Measurements from ENCODE around the gene PLD6.

Gene PLD6

DNA sequence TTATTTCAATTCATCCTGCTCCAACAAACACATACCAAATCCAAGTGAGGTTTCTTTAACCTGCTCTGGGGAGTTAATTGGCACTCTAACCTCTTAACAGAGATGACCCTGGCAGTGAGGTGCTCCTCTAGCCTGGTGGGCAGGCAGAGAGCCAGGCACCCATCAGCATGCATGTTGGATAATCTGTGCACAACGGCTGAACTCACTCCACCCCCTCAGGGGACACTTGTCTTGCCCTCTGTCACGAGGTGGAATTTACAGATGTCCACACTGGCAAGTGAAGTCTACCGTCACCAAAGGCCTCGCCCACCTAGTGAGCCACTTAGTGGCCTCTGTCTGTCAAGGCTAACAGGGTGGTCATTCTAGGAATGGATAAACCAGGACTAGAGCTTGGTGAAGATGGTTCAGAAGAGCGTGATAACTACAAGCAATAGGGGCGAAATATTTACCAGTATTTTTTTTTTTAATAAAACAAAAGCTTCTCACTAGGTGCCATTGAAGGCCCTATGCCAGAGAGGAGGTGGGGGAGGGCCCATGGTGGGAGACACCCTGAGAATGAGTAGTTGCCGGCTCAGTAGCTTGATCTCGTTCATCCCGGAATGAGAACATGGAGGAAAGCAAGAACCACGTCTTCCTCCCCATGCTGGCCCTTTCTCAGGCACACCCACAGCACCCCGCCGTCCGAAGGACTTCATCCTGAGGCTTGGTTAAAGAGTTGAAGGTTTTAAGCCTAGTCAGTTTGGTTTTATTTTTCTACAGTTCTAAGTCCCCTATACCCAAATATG, 25.2 kb downstream of the PLD6 start:
- Histone ChIP-seq H3K4me3 (ENCODE audit: low read length) (no peak overlapping the region), H3K27ac (ENCODE audit: low read length) (no peak overlapping the region), H3K36me3 (ENCODE audit: insufficient read depth, low read depth, low read length) (peaks cover 72% of the 10 kb centered on the region)

DNA sequence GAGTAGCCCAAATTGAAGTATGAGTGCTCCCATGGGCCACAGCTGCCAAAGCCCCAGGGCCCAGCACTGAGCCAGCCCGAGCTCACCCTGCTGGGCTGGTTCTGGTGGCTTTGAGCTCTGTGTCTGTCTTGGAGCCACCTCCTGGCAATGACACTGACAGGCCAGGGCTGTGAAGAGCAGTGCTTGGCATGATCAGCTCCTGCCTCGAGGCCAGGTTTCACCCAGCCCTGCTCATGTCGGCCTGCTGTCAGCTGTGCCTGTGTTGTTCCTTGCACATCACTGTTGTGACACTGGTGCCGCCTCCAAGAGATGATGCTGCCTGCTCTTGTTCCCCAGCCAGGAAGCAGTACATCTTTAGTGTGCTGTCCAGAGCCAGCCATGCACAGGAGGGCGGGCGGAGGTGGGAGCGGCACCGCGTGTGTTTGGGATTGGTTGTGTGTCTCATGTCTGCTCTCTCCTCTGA, 26.0 kb downstream of the PLD6 start:
- Histone ChIP-seq H3K9me3 (ENCODE audit: insufficient read depth, low read depth, low read length) (no peaks in the 10 kb centered on the region), H3K9ac (ENCODE audit: low read depth, low read length) (no peak overlapping the region), H3K4me1 (ENCODE audit: insufficient read depth, low read length) (no peaks in the 10 kb centered on the region), H3K27ac (ENCODE audit: low read length) (no peak overlapping the region), H3K27me3 (ENCODE audit: insufficient read depth, low read length) (no peaks in the 10 kb centered on the region), H3K4me3 (ENCODE audit: low read length) (no peak overlapping the region), H3K36me3 (ENCODE audit: insufficient read depth, low read depth, low read length) (peaks cover 80% of the 10 kb centered on the region)

More for the DNA sequence above, 25.2 kb downstream of the PLD6 start:
- Histone ChIP-seq H3K9me3 (ENCODE audit: insufficient read depth, low read depth, low read length) (no peaks in the 10 kb centered on the region), H3K9ac (ENCODE audit: low read depth, low read length) (no peak overlapping the region), H3K27me3 (ENCODE audit: insufficient read depth, low read length) (no peaks in the 10 kb centered on the region), H3K4me1 (ENCODE audit: insufficient read depth, low read length) (no peaks in the 10 kb centered on the region)

DNA sequence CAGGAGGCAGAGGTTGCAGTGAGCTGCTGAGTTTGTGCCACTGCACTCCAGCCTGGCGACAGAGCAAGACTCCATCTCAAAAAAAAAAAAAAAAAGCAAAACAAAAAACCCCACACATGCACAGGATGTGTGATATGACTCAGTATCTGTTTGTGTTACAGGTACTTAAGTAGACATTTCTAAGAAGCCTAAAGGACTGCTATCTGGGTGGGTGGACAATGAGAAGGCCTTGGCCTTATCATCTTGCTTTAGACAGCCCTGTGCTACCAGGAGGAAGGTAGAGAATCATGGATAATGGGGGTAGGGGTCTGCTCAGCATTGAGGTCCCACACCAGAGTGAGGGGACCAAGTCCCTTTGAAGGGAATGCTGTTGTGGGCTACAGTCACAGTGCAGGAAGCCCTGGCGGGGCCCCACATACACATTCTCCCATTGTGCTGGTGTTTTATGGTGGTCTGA, 26.7 kb downstream of the PLD6 start:
- no peaks in the 10 kb centered on the region for H3K4me1 ChIP-seq (ENCODE audit: insufficient read depth, low read length)
- H3K9ac ChIP-seq (ENCODE audit: low read depth, low read length): no peak overlapping the region
- H3K27me3 ChIP-seq (ENCODE audit: insufficient read depth, low read length): no peaks in the 10 kb centered on the region
- H3K4me3 ChIP-seq (ENCODE audit: low read length): no peak overlapping the region
- peaks cover 84% of the 10 kb centered on the region for H3K36me3 ChIP-seq (ENCODE audit: insufficient read depth, low read depth, low read length)
- H3K9me3 ChIP-seq (ENCODE audit: insufficient read depth, low read depth, low read length): no peaks in the 10 kb centered on the region
- no peak overlapping the region for H3K27ac ChIP-seq (ENCODE audit: low read length)

DNA sequence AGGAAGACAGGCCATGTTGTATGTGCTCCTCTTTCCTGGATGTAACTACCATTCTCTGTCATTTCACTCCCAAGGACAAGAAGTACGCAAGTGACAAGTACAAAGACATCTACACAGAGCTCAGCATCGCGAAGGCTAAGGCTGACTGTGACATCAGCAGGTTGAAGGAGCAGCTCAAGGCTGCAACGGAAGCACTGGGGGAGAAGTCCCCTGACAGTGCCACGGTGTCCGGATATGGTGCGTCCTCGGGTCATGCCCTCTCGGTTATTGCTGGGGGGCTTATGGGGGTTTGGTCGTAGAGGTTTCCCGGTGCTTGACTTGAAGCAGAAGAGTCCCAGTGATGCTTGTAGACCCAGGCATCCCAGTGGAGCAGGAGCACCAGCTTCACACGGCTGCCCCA, 29.0 kb downstream of the PLD6 start:
- H3K27ac ChIP-seq (ENCODE audit: low read length): no peak overlapping the region
- H3K4me3 ChIP-seq (ENCODE audit: low read length): no peak overlapping the region
- H3K9ac ChIP-seq (ENCODE audit: low read depth, low read length): no peak overlapping the region
- H3K4me1 ChIP-seq (ENCODE audit: insufficient read depth, low read length): no peaks in the 10 kb centered on the region
- H3K27me3 ChIP-seq (ENCODE audit: insufficient read depth, low read length): no peaks in the 10 kb centered on the region
- H3K36me3 ChIP-seq (ENCODE audit: insufficient read depth, low read depth, low read length): peaks cover 84% of the 10 kb centered on the region
- no peaks in the 10 kb centered on the region for H3K9me3 ChIP-seq (ENCODE audit: insufficient read depth, low read depth, low read length)

DNA sequence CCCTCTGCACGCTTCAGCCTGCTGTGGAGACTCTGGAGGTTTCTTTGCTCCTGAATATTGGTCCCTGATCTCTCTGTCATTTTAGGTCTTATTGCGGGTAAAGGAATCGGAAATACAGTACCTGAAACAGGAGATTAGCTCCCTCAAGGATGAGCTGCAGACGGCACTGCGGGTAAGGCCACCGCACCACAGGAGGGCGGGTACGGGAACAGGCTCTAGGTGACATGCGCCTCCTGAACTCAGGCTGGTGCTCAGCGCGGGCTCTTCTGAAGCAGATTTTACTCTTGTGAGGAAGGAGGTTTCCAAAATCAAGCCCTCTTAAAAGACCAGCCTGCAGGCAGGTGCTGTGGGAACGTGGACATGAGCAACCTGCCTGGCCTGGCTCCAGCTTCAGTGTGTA, 29.8 kb downstream of the PLD6 start:
- Histone ChIP-seq H3K27ac (ENCODE audit: low read length) (no peak overlapping the region), H3K9me3 (ENCODE audit: insufficient read depth, low read depth, low read length) (no peaks in the 10 kb centered on the region), H3K27me3 (ENCODE audit: insufficient read depth, low read length) (no peaks in the 10 kb centered on the region), H3K4me3 (ENCODE audit: low read length) (no peak overlapping the region), H3K9ac (ENCODE audit: low read depth, low read length) (no peak overlapping the region), H3K36me3 (ENCODE audit: insufficient read depth, low read depth, low read length) (peaks cover 78% of the 10 kb centered on the region), H3K4me1 (ENCODE audit: insufficient read depth, low read length) (no peaks in the 10 kb centered on the region)

DNA sequence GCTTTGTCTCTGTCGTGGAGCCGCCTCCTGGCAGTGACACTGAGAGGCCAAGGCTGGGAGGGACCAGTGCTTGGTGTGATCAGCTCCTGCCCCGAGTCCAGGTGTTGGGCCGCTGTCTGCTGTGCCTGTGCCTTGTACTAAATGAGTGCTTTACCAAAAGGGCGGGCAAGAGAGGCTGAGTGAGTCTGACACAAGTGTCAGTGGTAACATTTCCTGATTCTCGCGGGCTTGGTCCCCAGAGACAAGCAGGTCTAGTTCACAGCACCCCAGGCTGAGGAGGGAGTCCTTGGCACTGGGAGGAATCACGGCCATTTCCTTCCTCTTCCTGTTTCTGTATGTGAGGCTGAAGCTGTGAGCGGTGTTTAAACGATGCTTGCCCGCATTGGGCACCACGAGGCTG, 30.2 kb downstream of the PLD6 start:
- no peak overlapping the region for H3K9ac ChIP-seq (ENCODE audit: low read depth, low read length)
- peaks cover 74% of the 10 kb centered on the region for H3K36me3 ChIP-seq (ENCODE audit: insufficient read depth, low read depth, low read length)
- H3K4me3 ChIP-seq (ENCODE audit: low read length): no peak overlapping the region
- no peaks in the 10 kb centered on the region for H3K9me3 ChIP-seq (ENCODE audit: insufficient read depth, low read depth, low read length)
- no peaks in the 10 kb centered on the region for H3K27me3 ChIP-seq (ENCODE audit: insufficient read depth, low read length)
- H3K4me1 ChIP-seq (ENCODE audit: insufficient read depth, low read length): no peaks in the 10 kb centered on the region
- no peak overlapping the region for H3K27ac ChIP-seq (ENCODE audit: low read length)

DNA sequence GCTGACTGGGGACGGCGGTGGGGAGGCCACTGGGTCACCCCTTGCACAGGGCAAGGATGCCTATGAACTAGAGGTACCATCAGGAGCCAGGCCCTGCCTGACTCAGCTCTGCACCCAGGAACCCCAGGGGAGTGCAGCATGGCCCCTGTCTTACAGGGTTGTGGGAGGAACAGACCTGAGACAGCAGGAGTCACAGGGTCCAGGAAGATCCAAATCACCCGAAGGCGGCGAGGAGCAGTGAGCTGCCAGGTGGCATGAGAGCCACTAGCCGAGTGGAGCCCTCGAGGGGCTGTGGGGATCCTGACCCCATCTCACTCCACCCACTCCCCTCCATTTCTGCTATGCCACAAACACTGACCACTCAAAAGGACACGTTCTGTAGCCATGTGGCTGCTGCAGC, 30.8 kb downstream of the PLD6 start:
- Histone ChIP-seq H3K27ac (ENCODE audit: low read length) (no peak overlapping the region), H3K4me1 (ENCODE audit: insufficient read depth, low read length) (no peaks in the 10 kb centered on the region), H3K9ac (ENCODE audit: low read depth, low read length) (no peak overlapping the region), H3K27me3 (ENCODE audit: insufficient read depth, low read length) (no peaks in the 10 kb centered on the region), H3K4me3 (ENCODE audit: low read length) (no peak overlapping the region), H3K36me3 (ENCODE audit: insufficient read depth, low read depth, low read length) (peaks cover 69% of the 10 kb centered on the region), H3K9me3 (ENCODE audit: insufficient read depth, low read depth, low read length) (no peaks in the 10 kb centered on the region)

DNA sequence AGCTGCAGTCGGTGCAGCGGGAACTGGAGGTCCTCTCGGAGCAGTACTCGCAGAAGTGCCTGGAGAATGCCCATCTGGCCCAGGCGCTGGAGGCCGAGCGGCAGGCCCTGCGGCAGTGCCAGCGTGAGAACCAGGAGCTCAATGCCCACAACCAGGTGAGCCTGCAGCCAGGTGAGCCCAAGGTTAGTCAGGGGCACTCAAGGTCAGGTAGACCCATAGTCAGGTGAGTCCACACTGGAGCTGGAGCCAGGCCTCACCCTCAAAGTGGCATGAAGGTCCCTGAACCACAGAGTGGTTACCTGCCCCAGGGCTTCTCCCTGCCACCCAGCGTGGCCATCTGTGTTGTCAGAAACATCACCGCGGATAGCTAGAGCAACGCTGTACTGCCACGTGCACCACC, 32.2 kb downstream of the PLD6 start:
- Histone ChIP-seq H3K27me3 (ENCODE audit: insufficient read depth, low read length) (no peaks in the 10 kb centered on the region), H3K9me3 (ENCODE audit: insufficient read depth, low read depth, low read length) (no peaks in the 10 kb centered on the region), H3K9ac (ENCODE audit: low read depth, low read length) (no peak overlapping the region), H3K4me3 (ENCODE audit: low read length) (no peak overlapping the region), H3K4me1 (ENCODE audit: insufficient read depth, low read length) (no peaks in the 10 kb centered on the region), H3K27ac (ENCODE audit: low read length) (no peak overlapping the region), H3K36me3 (ENCODE audit: insufficient read depth, low read depth, low read length) (peaks cover 58% of the 10 kb centered on the region)

DNA sequence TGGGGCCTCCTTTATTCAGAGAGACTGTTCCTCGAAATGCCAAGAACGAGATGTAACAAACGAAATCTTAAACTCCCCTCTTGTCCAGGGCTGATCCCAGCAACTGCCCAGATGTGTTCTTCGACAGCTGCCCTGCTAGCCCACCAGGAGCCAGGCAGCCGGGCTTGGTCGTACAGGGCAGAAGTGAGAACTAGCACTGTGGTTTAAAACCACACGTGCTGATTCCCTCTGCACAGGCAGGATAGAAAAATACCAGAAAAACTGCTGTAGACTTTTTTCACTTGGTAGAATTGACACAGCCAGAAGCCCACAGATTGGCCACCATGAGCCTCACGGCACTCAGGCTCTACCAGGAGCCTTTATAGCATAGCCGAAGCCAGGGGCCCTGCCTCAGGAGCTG, 33.1 kb downstream of the PLD6 start:
- Histone ChIP-seq H3K9ac (ENCODE audit: low read depth, low read length) (no peak overlapping the region), H3K4me1 (ENCODE audit: insufficient read depth, low read length) (no peaks in the 10 kb centered on the region), H3K27me3 (ENCODE audit: insufficient read depth, low read length) (no peaks in the 10 kb centered on the region), H3K36me3 (ENCODE audit: insufficient read depth, low read depth, low read length) (peaks cover 52% of the 10 kb centered on the region), H3K9me3 (ENCODE audit: insufficient read depth, low read depth, low read length) (no peaks in the 10 kb centered on the region), H3K4me3 (ENCODE audit: low read length) (no peak overlapping the region), H3K27ac (ENCODE audit: low read length) (no peak overlapping the region)

DNA sequence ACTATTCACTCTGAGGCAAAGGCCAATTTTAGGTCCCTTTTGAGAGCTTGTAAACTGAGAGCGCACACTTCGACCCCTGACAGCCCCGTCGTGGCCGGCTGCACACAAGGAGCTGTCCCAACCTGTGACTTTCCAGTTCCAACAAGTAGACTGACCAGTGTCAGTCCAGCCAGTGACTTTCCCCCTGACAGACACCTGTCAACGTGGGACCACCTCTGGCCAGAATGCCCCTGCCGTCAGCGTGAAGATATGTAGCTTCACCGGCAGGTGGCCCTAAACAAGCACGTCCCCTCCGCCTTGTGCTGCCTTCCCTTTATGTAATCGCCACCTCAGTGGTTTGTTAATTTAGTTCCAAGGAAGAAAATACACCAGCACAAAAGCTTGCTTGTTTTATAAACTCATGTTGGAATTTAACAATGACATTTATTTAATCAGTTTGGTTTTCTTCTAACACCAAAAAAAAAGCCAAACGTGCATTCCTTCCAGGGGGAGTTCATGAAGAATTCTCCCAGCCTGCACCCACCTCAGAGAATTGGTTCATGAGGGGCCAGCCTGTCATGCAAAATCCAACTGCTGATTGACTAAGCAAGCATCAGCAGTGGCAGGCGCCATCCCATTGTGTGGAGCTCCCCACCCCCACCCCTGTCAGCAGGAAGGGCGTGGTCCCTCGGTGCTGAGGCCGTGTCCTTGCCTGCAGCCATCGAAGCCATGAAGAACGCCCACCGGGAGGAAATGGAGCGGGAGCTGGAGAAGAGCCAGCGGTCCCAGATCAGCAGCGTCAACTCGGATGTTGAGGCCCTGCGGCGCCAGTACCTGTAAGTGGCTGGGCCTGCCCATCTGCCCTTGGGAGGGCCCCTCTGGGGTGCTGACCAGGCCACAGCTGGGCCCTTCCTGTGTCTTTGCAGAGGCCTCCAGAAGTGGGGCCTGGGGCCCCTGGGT, 33.9 kb downstream of the PLD6 start:
- Histone ChIP-seq H3K9ac (ENCODE audit: low read depth, low read length) (no peak overlapping the region), H3K36me3 (ENCODE audit: insufficient read depth, low read depth, low read length) (peaks cover 50% of the 10 kb centered on the region), H3K9me3 (ENCODE audit: insufficient read depth, low read depth, low read length) (no peaks in the 10 kb centered on the region), H3K27ac (ENCODE audit: low read length) (no peak overlapping the region), H3K4me1 (ENCODE audit: insufficient read depth, low read length) (no peaks in the 10 kb centered on the region), H3K4me3 (ENCODE audit: low read length) (no peak overlapping the region), H3K27me3 (ENCODE audit: insufficient read depth, low read length) (no peaks in the 10 kb centered on the region)

DNA sequence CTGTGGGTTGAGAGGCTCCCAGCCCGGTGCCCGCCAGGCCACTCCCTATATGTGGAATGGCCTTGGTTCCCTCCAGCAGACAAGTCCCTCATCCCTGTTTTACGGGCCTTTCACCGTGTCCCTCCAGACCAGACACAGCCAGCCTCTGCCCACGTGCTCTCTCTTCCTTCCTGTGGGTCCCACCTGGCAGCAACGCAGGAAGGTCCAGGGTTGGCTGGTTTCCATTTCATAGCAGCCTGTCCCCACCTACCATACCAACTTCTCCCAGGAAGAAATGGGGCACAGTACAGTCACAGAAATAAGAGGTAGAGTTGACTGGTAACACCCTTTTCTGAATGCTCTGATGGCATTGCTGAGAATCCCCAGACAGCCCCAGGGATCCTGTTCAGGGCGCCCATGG, 34.9 kb downstream of the PLD6 start:
- no peak overlapping the region for H3K27ac ChIP-seq (ENCODE audit: low read length)

More for the DNA sequence above, 34.9 kb downstream of the PLD6 start:
- Histone ChIP-seq H3K9ac (ENCODE audit: low read depth, low read length) (no peak overlapping the region), H3K36me3 (ENCODE audit: insufficient read depth, low read depth, low read length) (peaks cover 50% of the 10 kb centered on the region), H3K4me1 (ENCODE audit: insufficient read depth, low read length) (no peaks in the 10 kb centered on the region), H3K27me3 (ENCODE audit: insufficient read depth, low read length) (no peaks in the 10 kb centered on the region), H3K9me3 (ENCODE audit: insufficient read depth, low read depth, low read length) (no peaks in the 10 kb centered on the region), H3K4me3 (ENCODE audit: low read length) (no peak overlapping the region)
